ENCODE measurements around the gene PRRT1.

PRRT1 gene

GRCh38 chr6:32184084-32184640 lies 32.4 kb upstream of the PRRT1 start, which contains the start of gene AGER:
TSS of gene AGER (minus strand) at chr6:32184253. CDS start at chr6:32184222, 31 bp downstream.
- no peaks in the 10 kb centered on the region for H3K9me3 ChIP-seq (ENCODE audit: insufficient read depth, low read length)
- H3K9ac ChIP-seq (ENCODE audit: low read length), result no peak within 1 kb of the TSS
- H3K27ac ChIP-seq (ENCODE audit: low read depth, low read length), result no peak within 1 kb of the TSS
- no peaks in the 10 kb centered on the region for H3K9me2 ChIP-seq (replicated peaks; ENCODE audit: insufficient read depth, low read length)
- peaks cover 14% of the 10 kb centered on the region for H3K79me2 ChIP-seq (ENCODE audit: insufficient read depth, low read length)
- H3K36me3 ChIP-seq (ENCODE audit: low read length), result no peaks in the 10 kb centered on the region
- no peaks in the 10 kb centered on the region for H4K20me1 ChIP-seq (ENCODE audit: low read depth, low read length)
- TF ChIP-seq CTCF (IDR thresholded peaks at IDR 0.05; ENCODE audit: insufficient read depth, low read length, poor library complexity, severe bottlenecking), result no peak
- TF ChIP-seq EZH2phosphoT487 (conservative IDR thresholded peaks at IDR 0.05; ENCODE audit: low read length), result no peak
- no peak within 1 kb of the TSS for H3K4me3 ChIP-seq (ENCODE audit: insufficient read depth, low read length, poor library complexity, severe bottlenecking)
- H3F3A ChIP-seq (ENCODE audit: insufficient read depth), result no peaks in the 10 kb centered on the region
- H3K27me3 ChIP-seq (ENCODE audit: low read length), result no peaks in the 10 kb centered on the region
- no peak within 1 kb of the TSS for H2AFZ ChIP-seq (ENCODE audit: low read depth, low read length, severe bottlenecking)
- no peak within 1 kb of the TSS for H3K4me2 ChIP-seq (ENCODE audit: low read depth, low read length, poor library complexity, severe bottlenecking)

GRCh38 chr6:32183483-32184083 lies 31.8 kb upstream of the PRRT1 start:
- Histone ChIP-seq H3K4me2 (ENCODE audit: low read depth, low read length, poor library complexity, severe bottlenecking) (no peak overlapping the region), H3K27me3 (ENCODE audit: low read length) (no peaks in the 10 kb centered on the region), H4K20me1 (ENCODE audit: low read depth, low read length) (no peaks in the 10 kb centered on the region), H3K4me3 (ENCODE audit: insufficient read depth, low read length, poor library complexity, severe bottlenecking) (no peak overlapping the region), H3K9ac (ENCODE audit: low read length) (no peak overlapping the region), H3K36me3 (ENCODE audit: low read length) (no peaks in the 10 kb centered on the region), H3K27ac (ENCODE audit: low read depth, low read length) (no peak overlapping the region), H2AFZ (ENCODE audit: low read depth, low read length, severe bottlenecking) (no peak overlapping the region), H3K79me2 (ENCODE audit: insufficient read depth, low read length) (peaks cover 14% of the 10 kb centered on the region), H3K9me3 (ENCODE audit: insufficient read depth, low read length) (no peaks in the 10 kb centered on the region), H3F3A (ENCODE audit: insufficient read depth) (no peaks in the 10 kb centered on the region), H3K9me2 (replicated peaks; ENCODE audit: insufficient read depth, low read length) (no peaks in the 10 kb centered on the region)
- no peak for TF ChIP-seq CTCF (IDR thresholded peaks at IDR 0.05; ENCODE audit: insufficient read depth, low read length, poor library complexity, severe bottlenecking)
- no peak for TF ChIP-seq EZH2phosphoT487 (conservative IDR thresholded peaks at IDR 0.05; ENCODE audit: low read length)

GRCh38 chr6:32183030-32183429 lies 31.3 kb upstream of the PRRT1 start:
- H3K9me2 ChIP-seq (replicated peaks; ENCODE audit: insufficient read depth, low read length), result no peaks in the 10 kb centered on the region
- no peak overlapping the region for H3K4me2 ChIP-seq (ENCODE audit: low read depth, low read length, poor library complexity, severe bottlenecking)
- no peak for TF ChIP-seq EZH2phosphoT487 (conservative IDR thresholded peaks at IDR 0.05; ENCODE audit: low read length)
- TF ChIP-seq CTCF (IDR thresholded peaks at IDR 0.05; ENCODE audit: insufficient read depth, low read length, poor library complexity, severe bottlenecking), result no peak
- no peak overlapping the region for H3K27ac ChIP-seq (ENCODE audit: low read depth, low read length)
- no peak overlapping the region for H3K4me3 ChIP-seq (ENCODE audit: insufficient read depth, low read length, poor library complexity, severe bottlenecking)
- no peaks in the 10 kb centered on the region for H3F3A ChIP-seq (ENCODE audit: insufficient read depth)
- no peaks in the 10 kb centered on the region for H4K20me1 ChIP-seq (ENCODE audit: low read depth, low read length)
- H3K79me2 ChIP-seq (ENCODE audit: insufficient read depth, low read length), result peaks cover 12% of the 10 kb centered on the region
- H3K9ac ChIP-seq (ENCODE audit: low read length), result no peak overlapping the region
- H2AFZ ChIP-seq (ENCODE audit: low read depth, low read length, severe bottlenecking), result no peak overlapping the region
- no peaks in the 10 kb centered on the region for H3K9me3 ChIP-seq (ENCODE audit: insufficient read depth, low read length)
- no peaks in the 10 kb centered on the region for H3K27me3 ChIP-seq (ENCODE audit: low read length)
- no peaks in the 10 kb centered on the region for H3K36me3 ChIP-seq (ENCODE audit: low read length)

All from SU-DHL-6 (cell line).